Fibroblast of skin of back (primary cell): ENCODE measurements around the gene PPP1R1B.
A peak's percentile ranks its signal among the peaks of the same experiment; 100 is the strongest.

Source experiments
- DNase-seq: peaks from one replicate; pipeline ENCODE4 v3.0.0-alpha.2; 2013

PPP1R1B gene

GRCh38 chr17:39617446-39618245 is 9.1 kb upstream of the PPP1R1B start:
- peak; percentile 59 for DNase-seq

- DNase-seq, result no peak
Observed at GRCh38 chr17:39618246-39618913, 8.4 kb upstream of the PPP1R1B start.

GRCh38 chr17:39618956-39619785 is 7.6 kb upstream of the PPP1R1B start:
- no peak for DNase-seq

GRCh38 chr17:39619786-39620101 is 7.0 kb upstream of the PPP1R1B start:
- DNase-seq, result no peak

GRCh38 chr17:39621523-39622379 is 5.0 kb upstream of the PPP1R1B start:
- peak; percentile 72 for DNase-seq

GRCh38 chr17:39622380-39623006 is 4.3 kb upstream of the PPP1R1B start:
- no peak for DNase-seq

GRCh38 chr17:39623356-39623950 is 3.3 kb upstream of the PPP1R1B start:
- peak; percentile 59 for DNase-seq

- DNase-seq, result no peak
Observed at GRCh38 chr17:39624313-39624712, 2.4 kb upstream of the PPP1R1B start.

- DNase-seq, result no peak
Observed at GRCh38 chr17:39625198-39625785, 1.5 kb upstream of the PPP1R1B start.

GRCh38 chr17:39627047-39627711 is 427 bp downstream of the PPP1R1B start:
- DNase-seq, result no peak

- DNase-seq, result no peak
Observed at GRCh38 chr17:39627712-39628516, 1.2 kb downstream of the PPP1R1B start.

- DNase-seq, result no peak
Observed at GRCh38 chr17:39628655-39629493, 2.1 kb downstream of the PPP1R1B start.

- no peak for DNase-seq
Observed at GRCh38 chr17:39629494-39629880, 2.7 kb downstream of the PPP1R1B start.

GRCh38 chr17:39629898-39630297 is 3.1 kb downstream of the PPP1R1B start:
- DNase-seq, result no peak

- no peak for DNase-seq
Observed at GRCh38 chr17:39631403-39631802, 4.7 kb downstream of the PPP1R1B start.

GRCh38 chr17:39632153-39632941 is 5.6 kb downstream of the PPP1R1B start:
- DNase-seq, result no peak

- no peak for DNase-seq
Observed at GRCh38 chr17:39633570-39634183, 6.9 kb downstream of the PPP1R1B start.
